OCI-LY7 (cell line): ENCODE data around the gene LTBP4.

Source experiments
- EZH2phosphoT487 ChIP-seq: fragments of 200-600 bp; sonication (generic); IDR thresholded peaks from 2 replicates; pipeline ENCODE4 v1.6.1; 2018; ENCODE audit warnings: low read depth, borderline replicate concordance, mild to moderate bottlenecking, mixed run types, antibody characterized with exemption, low read length, moderate library complexity, mixed read lengths
- TF ChIP-seq, protein P1 (sequence below): fragments of 200-600 bp; sonication (generic); conservative IDR thresholded peaks from 2 replicates; pipeline ENCODE4 v1.5.1; 2014; ENCODE audit warnings: mild to moderate bottlenecking, antibody characterized with exemption, low read length, moderate library complexity, mixed read lengths

DNA sequence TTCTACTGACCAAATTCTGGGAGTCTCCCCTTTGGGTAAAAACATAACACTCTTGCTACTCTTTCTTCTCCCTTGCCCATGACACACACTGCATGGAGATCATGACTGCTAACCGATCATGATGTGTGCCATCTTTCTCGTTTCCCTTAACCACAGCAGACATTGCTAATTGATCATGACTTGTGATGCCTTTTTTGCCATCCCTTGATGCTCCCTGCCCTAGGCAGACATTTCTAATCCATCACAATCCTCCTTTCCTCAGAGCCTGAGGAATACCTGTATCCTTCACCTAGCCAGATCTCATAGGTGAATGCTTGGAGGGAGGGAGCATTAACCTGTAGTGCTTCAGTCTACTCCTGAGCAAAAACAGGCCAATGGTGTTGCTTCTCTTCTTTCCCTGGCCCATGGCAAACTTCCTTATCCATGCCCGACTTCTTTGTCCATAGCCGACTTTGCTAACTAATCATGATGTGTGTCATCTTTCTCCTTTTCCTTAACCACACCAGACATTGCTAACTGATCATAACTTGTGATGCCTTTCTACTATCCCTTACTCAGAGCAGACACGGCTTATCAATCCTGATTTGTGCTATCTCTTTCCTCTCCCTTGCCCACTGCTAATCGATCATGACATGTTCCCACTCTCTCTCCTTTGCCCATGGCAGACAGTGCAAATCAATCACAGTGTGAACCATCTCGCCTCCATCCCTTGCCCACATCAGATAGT, 71.6 kb downstream of the LTBP4 start:
- TF ChIP-seq, protein P1, sequence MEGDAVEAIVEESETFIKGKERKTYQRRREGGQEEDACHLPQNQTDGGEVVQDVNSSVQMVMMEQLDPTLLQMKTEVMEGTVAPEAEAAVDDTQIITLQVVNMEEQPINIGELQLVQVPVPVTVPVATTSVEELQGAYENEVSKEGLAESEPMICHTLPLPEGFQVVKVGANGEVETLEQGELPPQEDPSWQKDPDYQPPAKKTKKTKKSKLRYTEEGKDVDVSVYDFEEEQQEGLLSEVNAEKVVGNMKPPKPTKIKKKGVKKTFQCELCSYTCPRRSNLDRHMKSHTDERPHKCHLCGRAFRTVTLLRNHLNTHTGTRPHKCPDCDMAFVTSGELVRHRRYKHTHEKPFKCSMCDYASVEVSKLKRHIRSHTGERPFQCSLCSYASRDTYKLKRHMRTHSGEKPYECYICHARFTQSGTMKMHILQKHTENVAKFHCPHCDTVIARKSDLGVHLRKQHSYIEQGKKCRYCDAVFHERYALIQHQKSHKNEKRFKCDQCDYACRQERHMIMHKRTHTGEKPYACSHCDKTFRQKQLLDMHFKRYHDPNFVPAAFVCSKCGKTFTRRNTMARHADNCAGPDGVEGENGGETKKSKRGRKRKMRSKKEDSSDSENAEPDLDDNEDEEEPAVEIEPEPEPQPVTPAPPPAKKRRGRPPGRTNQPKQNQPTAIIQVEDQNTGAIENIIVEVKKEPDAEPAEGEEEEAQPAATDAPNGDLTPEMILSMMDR = no peak
- no peak for TF ChIP-seq EZH2phosphoT487
